Hematopoietic multipotent progenitor cell treated with erythropoietin and hydrocortisone succinate and interleukin-3 and kit ligand, for 8 days (in vitro differentiated cells): ENCODE results near the gene ZNF749.
"Not testable (repeated sequence)": the region's sequence is repeated elsewhere in the genome, so short reads cannot be mapped to it uniquely, and the experiment has no call there.

ENCODE experiments used
- DNase-seq: peaks from one replicate; pipeline ENCODE4 v3.0.0-alpha.2; 2015

Gene ZNF749

GRCh38 chr19:57466489-57466888, 31.4 kb downstream of the ZNF749 start:
- no peak for DNase-seq

- no peak for DNase-seq
Measured at GRCh38 chr19:57473646-57474045, 38.5 kb downstream of the ZNF749 start.

DNA sequence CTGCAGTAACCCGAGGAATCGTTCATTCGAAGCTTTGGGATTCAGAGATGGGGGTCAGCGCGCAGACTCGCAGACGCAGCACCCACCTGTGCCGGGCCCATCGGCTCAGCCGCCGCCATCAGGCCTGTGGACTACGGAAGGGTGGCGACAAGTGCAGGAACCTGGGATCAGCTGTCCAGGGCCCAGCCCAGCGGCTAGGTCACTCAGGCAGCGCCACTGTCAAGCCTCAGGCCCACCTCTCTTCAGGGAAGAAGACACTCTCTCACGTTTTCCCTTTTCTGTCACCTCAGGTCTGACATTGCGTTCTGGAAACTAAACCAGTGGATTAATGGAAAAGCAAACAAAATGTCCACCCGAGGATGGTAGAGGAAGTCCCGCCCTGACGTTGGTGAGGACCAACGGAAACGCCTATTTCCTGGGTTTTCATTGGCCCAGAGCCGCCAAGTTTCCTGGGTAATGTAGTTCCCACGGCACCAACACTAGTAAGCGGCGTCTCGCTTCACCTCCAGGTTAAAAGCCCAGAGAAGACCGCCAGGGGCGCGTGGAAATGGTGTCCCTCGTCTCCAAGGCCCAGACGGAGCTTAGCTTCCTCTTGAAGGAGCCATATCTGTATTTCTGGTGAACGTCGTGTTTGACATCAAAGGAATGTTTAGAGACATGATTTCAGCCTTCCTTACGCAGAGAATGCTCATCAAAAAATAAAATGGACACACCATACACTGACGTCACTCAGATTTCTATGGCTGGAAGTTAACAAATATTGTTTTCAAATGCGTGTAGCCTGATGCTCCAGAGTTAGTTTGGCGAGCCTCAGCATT, 42.3 kb downstream of the ZNF749 start, which contains the start of gene ZNF772:
TSS of gene ZNF772 (minus strand) at position 376 of the 818 bp plus-strand sequence. CDS start at position 119, 257 bp downstream.
- peak; percentile 97 for DNase-seq

GRCh38 chr19:57487477-57488298, 52.6 kb downstream of the ZNF749 start, which contains the start of gene ZNF419:
TSS of gene ZNF419 (plus strand) at chr19:57487750. CDS start at chr19:57487951, 201 bp downstream.
- peak; percentile 89 for DNase-seq

DNA sequence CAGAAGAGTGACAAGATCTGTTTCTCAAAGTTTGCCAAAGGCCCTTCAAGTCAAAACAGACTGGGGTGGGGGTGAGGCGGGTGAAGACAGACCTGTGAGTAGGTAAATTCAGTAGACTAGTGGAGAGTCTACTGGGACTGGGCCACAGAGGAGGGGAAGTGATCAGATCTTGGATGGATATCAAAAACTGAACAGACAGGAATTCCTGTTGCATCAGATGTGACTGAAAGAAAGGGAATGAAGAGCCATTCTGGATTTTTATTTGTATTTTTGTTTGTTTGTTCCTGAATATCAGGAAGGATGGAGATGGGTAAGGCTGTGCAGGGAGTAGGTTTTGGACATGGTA, 53.1 kb downstream of the ZNF749 start:
- not testable (repeated sequence) for DNase-seq
